Measurements from ENCODE around the gene SV2C.
"Not testable (repeated sequence)": the region's sequence is repeated elsewhere in the genome, so short reads cannot be mapped to it uniquely, and the experiment has no call there.

The SV2C gene

GRCh38 chr5:76082772-76083554 lies at the start of gene SV2C:
Gene SV2C, plus strand, starts transcription at chr5:76083383. Its CDS starts 48,368 bp downstream, at chr5:76131751.
- DNase-seq: no peak

DNA sequence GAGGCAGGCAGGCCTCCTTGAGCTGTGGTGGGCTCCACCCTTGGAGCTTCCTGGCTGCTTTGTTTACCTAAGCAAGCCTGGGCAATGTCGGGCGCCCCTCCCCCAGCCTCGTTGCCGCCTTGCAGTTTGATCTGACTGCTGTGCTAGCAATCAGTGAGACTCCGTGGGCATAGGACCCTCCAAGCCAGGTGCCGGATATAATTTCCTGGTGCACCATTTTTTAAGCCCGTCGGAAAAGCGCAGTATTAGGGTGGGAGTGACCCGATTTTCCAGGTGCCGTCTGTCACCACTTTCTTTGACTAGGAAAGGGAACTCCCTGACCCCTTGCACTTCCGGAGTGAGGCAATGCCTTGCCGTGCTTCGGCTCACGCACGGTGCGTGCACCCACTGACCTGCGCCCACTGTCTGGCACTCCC lies 45.4 kb upstream of the SV2C start:
- DNase-seq: peak; percentile 29

DNA sequence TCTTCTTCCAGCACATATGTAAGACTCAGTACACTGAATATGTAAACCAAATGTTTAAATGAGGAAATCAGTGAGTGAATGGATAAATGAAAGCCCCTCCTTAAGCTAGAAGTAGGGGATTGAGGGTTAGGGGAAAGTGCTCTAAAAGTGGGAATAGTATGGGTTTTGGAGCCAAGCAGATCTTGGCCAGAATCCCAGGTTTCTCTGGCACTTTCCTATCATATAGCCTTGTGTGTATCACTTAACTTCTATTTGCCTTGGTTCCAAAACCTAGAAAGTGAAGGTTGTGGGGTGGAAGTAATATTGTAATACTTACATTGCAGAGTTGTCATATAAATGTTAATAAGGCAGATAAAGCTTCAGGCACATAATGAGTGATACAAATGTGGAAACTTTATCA lies 45.0 kb upstream of the SV2C start:
- no peak for DNase-seq

DNA sequence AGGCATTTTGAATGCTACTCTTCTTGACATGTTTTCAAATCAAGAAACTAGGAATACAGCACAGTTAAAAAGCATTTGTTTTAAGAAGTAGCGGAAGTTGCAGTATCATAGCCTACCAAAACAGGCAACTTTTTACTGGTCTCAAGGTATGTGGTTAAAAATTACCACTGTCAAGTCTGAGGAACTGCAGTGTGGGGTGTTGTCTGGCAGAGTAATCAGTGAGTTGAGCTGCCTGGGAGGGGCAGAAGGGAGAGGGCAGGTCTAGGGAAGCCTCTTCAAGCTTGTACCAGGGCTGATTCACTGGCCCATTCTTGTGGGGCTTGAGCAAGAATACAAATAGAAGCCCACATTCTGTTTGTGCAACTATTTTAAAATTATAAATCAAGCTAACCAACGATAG lies 42.4 kb upstream of the SV2C start:
- no peak for DNase-seq

- DNase-seq: no peak
Observed at GRCh38 chr5:76041863-76042262, 41.3 kb upstream of the SV2C start.

DNA sequence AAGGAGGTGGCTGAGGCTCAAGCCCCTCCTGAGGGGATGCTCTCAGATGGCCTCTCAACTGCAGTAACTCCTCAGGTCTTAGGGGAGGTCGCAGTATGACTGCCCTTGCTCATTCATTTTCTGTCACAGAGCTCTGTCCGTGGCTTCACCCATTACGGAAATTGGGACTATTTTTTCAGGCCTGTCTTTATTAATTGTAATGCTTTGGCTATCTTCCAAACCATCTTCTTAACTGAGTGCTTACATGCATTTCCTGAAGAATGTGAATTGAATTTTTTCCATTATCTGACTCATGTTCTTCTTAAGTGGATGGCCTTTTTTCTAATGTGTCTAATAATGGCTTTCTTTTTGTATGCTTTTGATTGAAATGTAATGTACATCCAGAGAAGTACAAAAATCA lies 36.4 kb upstream of the SV2C start:
- no peak for DNase-seq

DNA sequence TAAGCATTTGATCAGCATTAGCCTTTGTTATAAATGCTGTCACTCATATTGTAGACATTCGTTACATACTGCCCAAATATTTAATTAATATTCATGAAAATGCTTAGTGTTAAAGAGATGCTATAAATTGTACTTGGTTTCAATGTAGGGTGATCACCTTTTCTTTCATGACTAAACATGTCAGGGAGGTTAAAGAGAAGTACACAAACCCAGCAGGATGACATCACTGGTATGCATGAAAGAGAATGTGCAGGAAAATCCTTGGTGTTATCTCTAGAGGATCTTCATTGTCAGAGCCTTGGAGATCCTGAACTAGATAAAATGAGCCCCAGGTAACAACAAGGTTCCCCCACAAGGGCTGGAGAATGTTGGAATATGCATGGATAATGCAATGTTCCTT lies 33.0 kb upstream of the SV2C start:
- no peak for DNase-seq

DNA sequence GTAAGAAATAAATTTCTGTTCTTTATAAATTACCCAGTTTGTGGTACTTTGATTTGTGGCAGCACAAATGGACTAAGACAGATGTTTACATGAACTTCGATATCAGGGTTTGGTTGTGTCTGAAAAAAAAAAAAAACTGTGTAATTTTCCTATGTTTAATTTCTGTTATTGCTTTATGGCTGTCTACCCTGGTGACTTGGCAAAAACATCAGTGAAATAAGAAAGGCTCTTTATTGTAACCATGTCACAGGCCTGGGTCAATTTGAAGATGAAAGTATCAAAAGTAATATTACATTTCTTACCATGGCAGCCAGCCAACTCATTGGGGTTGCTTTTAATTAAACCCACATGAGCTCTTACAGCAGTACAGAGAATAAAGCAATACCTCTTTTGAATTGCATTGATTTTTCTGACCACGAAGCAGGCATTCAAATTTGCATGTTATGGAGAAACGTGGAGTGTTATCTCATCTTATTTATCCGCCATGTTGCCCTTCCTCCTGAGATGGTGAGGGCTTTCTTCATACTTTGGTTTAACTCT lies 20.6 kb upstream of the SV2C start:
- DNase-seq: no peak

GRCh38 chr5:76065258-76065657 lies 17.9 kb upstream of the SV2C start:
- DNase-seq: no peak

DNA sequence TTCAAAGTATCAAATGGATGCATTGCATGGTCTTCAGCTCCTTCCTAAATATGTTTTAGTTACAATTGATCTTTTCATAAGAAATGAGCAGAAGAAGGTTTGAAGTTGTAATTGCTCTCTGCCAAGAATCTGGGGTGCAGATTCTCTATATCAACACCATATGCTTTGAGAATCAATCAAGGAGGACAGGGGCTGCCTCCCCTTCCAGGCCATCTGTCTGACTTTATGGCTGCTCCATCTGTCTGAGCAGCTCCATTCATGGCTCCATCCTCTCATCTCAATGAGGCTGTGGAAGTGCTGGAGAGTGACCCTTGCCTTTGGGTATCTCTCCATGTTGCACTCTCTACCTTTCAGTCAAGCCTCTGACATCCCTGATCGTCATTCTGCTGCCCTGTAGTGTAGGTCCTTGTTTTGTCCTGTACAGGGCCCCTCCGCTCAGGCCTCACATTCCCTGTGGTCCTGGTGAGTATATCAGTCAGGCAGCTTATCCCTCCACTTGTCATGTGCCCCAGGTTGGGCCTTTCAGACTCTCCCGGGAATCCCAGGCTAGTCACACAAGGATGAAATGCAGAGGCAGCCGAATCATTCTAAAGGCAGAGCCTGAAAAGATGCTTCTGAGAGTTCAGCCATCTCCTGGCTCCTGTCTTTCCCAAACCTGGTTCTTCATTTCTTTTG lies 14.0 kb upstream of the SV2C start:
- DNase-seq: no peak

DNA sequence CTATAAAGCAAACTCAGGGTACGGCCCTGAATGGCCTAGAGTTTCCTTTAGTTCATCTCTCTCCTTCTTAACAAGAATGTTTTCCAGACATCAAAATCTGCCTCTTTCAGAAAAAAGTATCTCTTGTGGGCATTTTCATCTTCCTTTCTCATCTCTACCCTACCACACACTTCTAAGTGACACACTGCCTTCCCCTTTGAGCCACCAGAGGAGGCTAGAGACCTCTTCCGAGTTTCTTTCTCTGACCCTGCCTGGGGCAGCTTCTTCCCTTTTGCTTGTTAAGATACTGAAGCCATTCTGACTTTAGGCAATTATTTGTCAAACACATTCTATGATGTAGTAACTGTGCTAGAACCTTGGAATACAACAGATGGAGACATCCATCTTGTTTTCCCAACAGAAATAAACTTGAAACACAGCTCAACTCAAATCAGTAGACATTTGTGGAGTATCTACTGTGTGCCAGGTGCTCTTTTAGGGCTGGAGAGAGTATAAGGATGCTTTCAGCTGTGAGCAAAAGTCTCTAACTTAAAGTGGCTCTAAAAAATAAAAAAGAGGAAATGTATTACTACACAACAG lies 8.6 kb upstream of the SV2C start:
- DNase-seq: no peak

DNA sequence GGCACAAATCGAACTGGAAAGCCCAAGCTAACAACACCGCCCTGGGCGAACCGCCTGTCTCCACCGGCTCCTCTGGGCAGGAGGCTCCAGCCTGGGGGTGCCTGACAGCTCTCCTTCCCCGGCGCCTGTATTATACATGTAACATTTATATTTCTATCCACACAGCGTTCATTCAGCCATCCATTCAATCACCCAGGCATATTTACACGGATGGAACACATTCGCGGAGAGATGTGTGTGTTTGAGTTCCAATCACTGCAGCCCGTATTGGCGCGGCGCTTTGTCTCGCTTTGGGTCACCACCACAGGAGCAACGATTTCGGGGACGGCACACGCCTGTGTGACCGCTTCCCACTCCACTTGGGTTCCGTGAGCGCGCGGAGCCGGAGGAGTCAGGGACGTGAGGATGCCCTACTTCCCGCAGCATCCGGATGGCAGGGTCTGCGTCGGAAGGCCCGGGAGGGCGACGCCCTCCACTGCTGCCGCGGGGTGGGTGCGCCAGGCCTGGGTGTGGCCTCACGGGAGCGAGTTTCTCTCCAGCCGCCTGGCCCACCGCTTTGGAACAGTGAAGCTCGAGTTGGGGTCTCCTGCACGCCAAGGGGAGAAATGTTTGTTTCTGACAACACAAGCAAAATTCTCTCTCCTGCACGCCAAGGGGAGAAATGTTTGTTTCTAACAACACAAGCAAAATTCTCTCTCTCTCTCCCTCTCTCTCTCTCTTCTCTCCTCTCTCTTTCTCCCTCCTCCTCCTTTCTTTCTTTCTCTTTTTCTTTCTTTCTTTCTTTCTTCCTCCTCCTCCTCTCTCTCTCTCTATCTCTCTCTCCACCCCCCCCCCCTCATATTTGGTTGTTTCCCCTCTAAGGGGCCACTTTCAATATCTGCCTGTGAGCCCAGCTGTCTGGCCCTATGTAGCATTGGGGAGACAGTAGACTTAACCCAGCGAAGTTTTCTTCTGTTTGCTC lies 1.1 kb upstream of the SV2C start:
- DNase-seq: no peak

DNA sequence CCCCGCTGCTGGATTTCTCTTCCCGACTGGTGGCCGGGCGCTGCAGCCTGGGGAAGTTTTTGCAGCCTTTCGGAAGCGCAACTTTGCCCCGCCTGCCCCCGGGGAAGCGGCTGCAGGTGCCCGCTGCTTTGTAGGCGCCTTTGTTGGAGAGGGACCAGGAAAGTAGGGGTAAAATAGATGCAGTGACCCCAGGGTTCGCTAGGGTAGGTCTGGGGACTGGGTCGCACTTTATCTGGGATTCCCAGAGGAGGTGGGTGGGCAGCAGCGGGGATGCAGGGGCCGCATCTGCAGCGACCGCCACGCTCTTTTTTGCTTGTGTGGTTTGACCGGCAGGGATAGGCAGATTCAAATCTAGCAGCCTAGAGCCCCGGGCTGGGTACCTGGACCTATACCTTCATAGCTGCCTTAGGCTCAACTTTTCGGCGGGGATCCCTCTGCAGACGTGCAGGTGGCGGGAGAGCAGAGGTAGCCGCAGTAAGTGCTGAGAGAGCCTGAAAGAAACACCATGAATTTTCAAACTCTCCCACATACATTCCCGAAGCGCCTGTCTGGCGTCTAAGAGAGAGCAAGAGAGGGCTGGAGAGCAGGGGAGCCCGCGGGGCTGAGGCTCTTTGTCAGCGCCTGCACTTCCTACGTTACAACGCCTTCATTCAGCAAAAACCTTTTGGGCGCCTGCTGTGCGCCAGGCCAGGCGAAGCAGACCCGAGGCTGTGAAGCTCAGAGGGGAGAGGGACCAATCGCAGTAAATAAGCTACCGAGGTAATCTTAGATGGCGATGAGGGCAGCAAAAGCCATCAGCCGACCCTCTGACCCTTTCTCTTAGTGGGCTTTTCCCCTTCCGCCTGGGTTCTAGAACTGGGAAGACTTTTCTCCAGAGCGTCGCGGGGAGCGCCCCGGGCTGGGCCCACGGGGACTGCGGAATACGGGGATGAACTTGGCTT lies 642 bp downstream of the SV2C start:
- DNase-seq: no peak

DNA sequence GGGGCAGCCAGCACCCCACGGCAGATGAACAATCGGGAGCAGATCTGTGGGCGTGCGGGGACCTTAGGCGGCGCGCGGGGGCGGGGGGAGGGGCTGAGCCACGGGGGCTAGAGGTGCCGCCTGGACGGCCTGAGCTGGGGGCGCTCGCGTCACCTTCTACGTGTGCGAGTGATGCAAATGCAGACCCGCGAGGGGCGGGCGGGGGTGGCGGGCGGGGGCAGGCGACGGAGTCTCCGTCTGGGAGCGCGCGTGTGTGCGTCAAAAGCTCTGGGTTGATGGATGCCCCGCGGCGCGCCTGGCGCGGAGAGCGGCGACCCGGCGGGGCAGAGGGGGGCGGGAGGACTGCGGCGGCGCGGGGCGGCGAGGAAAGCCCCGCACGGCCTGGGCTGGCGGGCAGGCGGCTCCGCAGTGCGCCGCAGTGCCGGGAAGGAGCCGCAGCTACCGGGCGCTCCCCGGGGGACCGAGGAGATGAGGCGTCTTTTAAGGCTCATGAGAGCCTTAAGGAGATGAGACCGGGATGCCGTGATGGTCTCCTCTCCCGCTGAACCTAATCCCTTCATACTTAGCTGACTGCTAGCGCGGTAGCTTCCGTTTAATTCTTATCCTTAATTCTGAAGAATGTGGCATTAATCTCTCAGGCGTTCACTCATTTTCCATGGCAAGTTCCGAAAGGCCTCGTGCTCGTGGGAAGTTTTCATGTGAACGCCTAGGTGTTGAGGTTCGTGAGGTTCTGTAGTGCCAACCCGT lies 1.5 kb downstream of the SV2C start:
- no peak for DNase-seq

DNA sequence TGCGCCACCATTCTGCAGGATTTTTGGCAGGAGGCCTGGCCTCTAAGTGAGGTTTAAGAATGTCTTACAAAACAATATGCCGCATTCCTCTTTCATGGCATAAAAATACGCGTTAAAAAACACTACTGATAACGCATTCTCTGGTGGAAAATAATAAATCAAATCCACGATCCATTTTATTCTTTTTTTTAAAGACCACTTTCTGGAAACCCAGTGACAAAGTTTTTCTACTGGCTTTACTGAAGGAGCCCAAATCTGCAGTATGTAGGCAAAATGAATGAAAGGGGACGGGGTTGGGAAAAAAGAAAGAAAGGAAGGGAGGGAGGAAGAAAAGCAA lies 2.0 kb downstream of the SV2C start:
- no peak for DNase-seq

DNA sequence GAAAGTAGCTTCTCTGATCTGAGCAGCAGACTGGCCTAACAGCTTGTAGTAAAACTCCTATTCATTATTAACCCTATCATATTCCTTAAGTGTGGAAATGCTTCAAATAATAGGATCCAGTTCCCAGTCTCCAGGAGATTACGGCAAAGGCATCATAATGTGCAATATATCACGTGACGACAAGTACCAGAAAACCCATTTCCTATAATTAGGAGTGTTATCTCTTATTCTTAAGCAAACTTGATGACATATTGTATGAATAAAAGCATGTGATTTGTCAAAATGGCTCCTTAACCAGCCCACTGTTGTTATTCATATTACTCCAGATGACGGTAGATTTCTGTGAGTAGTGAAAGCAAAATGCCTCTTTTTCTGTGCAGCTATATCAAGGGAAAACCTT lies 2.9 kb downstream of the SV2C start:
- DNase-seq: no peak

DNA sequence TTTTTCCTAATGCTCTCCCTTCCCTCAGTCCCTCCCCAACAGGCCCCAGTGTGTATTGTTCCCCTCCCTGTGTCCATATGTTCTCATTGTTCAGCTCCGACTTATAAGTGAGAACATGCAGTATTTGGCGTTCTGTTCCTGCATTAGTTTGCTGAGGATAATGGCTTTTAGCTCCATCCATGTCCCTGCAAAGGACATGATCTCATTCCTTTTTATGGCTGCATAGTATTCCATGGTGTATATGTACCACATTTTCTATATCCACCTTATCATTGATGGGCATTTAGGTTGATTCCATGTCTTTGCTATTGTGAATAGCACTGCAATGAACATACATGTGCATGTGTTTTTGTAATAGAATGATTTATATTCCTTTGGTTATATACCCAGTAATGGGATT lies 6.0 kb downstream of the SV2C start:
- DNase-seq: not testable (repeated sequence)

- no peak for DNase-seq
Observed at GRCh38 chr5:76091351-76091750, 8.2 kb downstream of the SV2C start.

DNA sequence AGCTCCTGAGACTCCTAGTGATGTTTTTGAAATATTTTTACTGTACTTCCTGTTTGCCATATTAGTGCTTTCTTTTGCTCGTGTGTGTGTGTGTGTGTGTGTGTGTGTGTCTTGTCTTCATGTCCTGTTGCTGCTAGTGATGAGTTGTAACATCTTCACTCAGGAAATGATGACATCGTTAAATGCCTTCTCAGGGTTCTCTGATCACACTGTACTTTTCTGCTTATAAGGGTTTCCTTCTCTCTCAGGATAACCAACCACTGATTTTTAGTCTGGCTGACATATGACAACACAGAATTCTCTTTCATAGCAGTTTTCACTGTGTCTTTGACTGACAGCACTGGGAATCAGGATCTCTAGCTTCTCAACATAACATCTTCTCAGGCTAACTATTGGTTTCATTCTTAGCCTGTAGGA lies 16.1 kb downstream of the SV2C start:
- no peak for DNase-seq

- DNase-seq: no peak
Observed at GRCh38 chr5:76099756-76100155, 16.6 kb downstream of the SV2C start.

DNA sequence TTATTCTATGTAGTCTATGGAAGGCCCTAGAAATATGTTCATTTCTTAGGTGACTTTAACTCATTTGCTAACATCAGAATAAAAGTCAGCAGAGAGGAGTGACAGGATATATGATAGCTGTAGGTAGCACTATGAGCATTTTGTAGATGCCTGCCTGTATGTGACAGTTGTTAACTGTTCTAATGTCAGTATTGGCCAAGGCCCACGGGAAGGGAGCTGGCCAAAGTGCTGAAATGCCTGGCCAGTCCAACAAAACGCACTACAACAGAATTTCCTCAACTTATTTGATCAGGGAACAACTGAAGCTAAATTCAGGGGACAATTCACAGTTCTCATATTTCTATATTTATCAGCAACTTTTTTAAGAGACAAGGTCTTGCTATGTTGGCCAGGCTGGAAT lies 20.8 kb downstream of the SV2C start:
- DNase-seq: no peak

All from activated effector memory CD4-positive, alpha-beta T cell treated with Interleukin-2 at 50 U/mL for 16 hours (primary cell).